C4-2B (cell line): ENCODE results near the gene ST8SIA4.

Source experiments
- ZFX ChIP-seq: fragments of 450-650 bp; IDR thresholded peaks from 2 replicates; pipeline ENCODE4 v1.6.1; 2017
- TF ChIP-seq, protein P1 (sequence below): fragments of 450-650 bp; conservative IDR thresholded peaks from 2 replicates; pipeline ENCODE4 v1.5.1; 2017; ENCODE audit warnings: mild to moderate bottlenecking

DNA sequence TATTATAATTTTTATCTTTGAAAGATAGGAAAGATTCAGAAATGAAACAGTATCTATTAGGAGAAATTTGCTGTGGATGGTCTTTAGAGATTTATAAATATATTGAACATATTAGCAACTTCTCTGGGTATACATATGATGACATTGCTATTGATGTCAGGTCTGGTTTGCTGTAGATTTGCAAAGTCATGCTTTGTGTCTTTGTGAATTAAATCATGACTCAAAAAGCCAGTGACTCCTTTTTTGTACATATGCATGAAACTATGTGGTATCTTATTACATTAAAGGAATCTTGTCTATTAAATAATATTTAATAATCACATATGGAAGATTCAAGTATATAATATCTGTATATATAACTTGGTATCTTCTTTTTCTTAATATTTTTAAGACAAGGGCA is 141.9 kb downstream of the ST8SIA4 start:
- TF ChIP-seq, protein P1, sequence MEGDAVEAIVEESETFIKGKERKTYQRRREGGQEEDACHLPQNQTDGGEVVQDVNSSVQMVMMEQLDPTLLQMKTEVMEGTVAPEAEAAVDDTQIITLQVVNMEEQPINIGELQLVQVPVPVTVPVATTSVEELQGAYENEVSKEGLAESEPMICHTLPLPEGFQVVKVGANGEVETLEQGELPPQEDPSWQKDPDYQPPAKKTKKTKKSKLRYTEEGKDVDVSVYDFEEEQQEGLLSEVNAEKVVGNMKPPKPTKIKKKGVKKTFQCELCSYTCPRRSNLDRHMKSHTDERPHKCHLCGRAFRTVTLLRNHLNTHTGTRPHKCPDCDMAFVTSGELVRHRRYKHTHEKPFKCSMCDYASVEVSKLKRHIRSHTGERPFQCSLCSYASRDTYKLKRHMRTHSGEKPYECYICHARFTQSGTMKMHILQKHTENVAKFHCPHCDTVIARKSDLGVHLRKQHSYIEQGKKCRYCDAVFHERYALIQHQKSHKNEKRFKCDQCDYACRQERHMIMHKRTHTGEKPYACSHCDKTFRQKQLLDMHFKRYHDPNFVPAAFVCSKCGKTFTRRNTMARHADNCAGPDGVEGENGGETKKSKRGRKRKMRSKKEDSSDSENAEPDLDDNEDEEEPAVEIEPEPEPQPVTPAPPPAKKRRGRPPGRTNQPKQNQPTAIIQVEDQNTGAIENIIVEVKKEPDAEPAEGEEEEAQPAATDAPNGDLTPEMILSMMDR = no peak
- TF ChIP-seq ZFX = no peak
